Endothelial cell of umbilical vein (primary cell): ENCODE results near the gene SLC25A23. TPM values are rescaled to one million over a fixed set of nuclear protein-coding genes. Genes with fewer than 3 reads are reported as not detected.

Experiments used
- BruUV-seq: library from RNA; stranded (reverse); fragments of 400-500 nt; replicated peaks from 2 replicates; lab custom pipeline; 2021; lab: Mats Ljungman, UMichigan
- CTCF ChIA-PET: fragments of 300-600, 350-600 bp; sonication (Branson Sonifier 250); formaldehyde crosslinking; loops from one replicate; lab custom pipeline; 2021; ENCODE audit warnings: antibody characterized with exemption, inconsistent platforms; lab: Charles Lee
- POLR2A ChIA-PET: fragments of 300-600, 350-600 bp; sonication (Branson Sonifier 250); formaldehyde crosslinking; loops from one replicate; lab custom pipeline; 2021; ENCODE audit warnings: antibody characterized with exemption, inconsistent platforms; lab: Charles Lee
- DNase-seq: peaks from one replicate; pipeline ENCODE4 v3.0.0-alpha.2; 2011; ENCODE audit warnings: low read depth, low spot score
- FAIRE-seq: peaks from 2 replicates; lab custom pipeline; 2011; peaks lifted over from hg19 to GRCh38; lab: Jason Lieb, UNC
- H2AFZ ChIP-seq: 2 replicates; pipeline ENCODE4 v1.6.0; 2012; ENCODE audit warnings: low read depth, low read length, control low read depth, inconsistent platforms
- H3K27ac ChIP-seq: 2 replicates; pipeline ENCODE4 v1.5.1; 2011; ENCODE audit warnings: low read depth, mild to moderate bottlenecking, control low read depth, low read length, moderate library complexity; ENCODE audit not compliant: insufficient read depth
- H3K27me3 ChIP-seq, 2 experiments: 2 replicates each; pipeline versions ENCODE4 v1.6.0 to v1.6.1; 2011; ENCODE audit warnings: low read length in 2 of 2, mixed read lengths in 1 of 2; ENCODE audit not compliant: control insufficient read depth in 2 of 2, insufficient read depth in 2 of 2
- H3K36me3 ChIP-seq, 2 experiments: 2 replicates in 1 of 2; 3 replicates in 1 of 2; pipeline ENCODE4 v1.5.1; 2011; ENCODE audit warnings: low read length in 2 of 2, mild to moderate bottlenecking in 1 of 2, moderate library complexity in 1 of 2; ENCODE audit not compliant: control insufficient read depth in 2 of 2, insufficient read depth in 2 of 2; ENCODE audit errors: extremely low read depth in 1 of 2
- H3K4me1 ChIP-seq: 3 replicates; pipeline ENCODE4 v1.5.1; 2011; ENCODE audit warnings: mild to moderate bottlenecking, low read length; ENCODE audit not compliant: control insufficient read depth, insufficient read depth; ENCODE audit errors: extremely low read depth
- H3K4me2 ChIP-seq: 2 replicates; pipeline ENCODE4 v1.6.1; 2011; ENCODE audit warnings: low read length, control low read depth, mixed read lengths; ENCODE audit not compliant: insufficient read depth
- H3K4me3 ChIP-seq, 3 experiments: fragments of 200-600 bp in 1 of 3; sonication (generic), shearing (Covaris generic) in 1 of 3; replicated peaks in 1 of 3; 2 replicates each; pipeline ENCODE4 v1.5.1; 2011 to 2016; ENCODE audit warnings: control low read depth in 3 of 3, low read length in 3 of 3, mild to moderate bottlenecking in 2 of 3, inconsistent platforms in 1 of 3, low read depth in 1 of 3, moderate library complexity in 1 of 3; ENCODE audit not compliant: insufficient read depth in 1 of 3
- H3K79me2 ChIP-seq: 2 replicates; pipeline ENCODE4 v1.6.0; 2012; ENCODE audit warnings: low read length, inconsistent platforms; ENCODE audit not compliant: control insufficient read depth, insufficient read depth
- H3K9ac ChIP-seq: replicated peaks from 2 replicates; pipeline ENCODE3; 2011; ENCODE audit warnings: low read length, control low read depth; ENCODE audit not compliant: insufficient read depth; ENCODE audit errors: extremely low read depth
- H3K9me1 ChIP-seq: replicated peaks from 3 replicates; pipeline ENCODE4 v1.6.0; 2011; ENCODE audit warnings: mild to moderate bottlenecking, low read length; ENCODE audit not compliant: control insufficient read depth, insufficient read depth; ENCODE audit errors: extremely low read depth
- H3K9me3 ChIP-seq: replicated peaks from 2 replicates; pipeline ENCODE4 v1.5.1; 2012; ENCODE audit warnings: low read length, inconsistent platforms; ENCODE audit not compliant: control insufficient read depth, insufficient read depth
- H4K20me1 ChIP-seq: replicated peaks from 2 replicates; pipeline ENCODE3; 2011; ENCODE audit warnings: mild to moderate bottlenecking, low read length; ENCODE audit not compliant: control insufficient read depth, insufficient read depth; ENCODE audit errors: extremely low read depth
- CTCF ChIP-seq, 2 donors: IDR thresholded peaks; 1 replicate in 1 of 2; 2 replicates in 1 of 2; pipeline ENCODE4 v1.5.1; 2011; ENCODE audit warnings: low read length in 2 of 2, mild to moderate bottlenecking in 2 of 2, moderate library complexity in 2 of 2, control low read depth in 1 of 2, inconsistent platforms in 1 of 2, low read depth in 1 of 2; ENCODE audit not compliant: insufficient read depth in 1 of 2; ENCODE audit errors: extremely low read depth in 1 of 2
- EZH2 ChIP-seq: IDR thresholded peaks from 2 replicates; pipeline ENCODE4 v1.6.1; 2012; ENCODE audit warnings: borderline replicate concordance, low read depth, mild to moderate bottlenecking, moderate library complexity, low read length, inconsistent platforms; ENCODE audit not compliant: severe bottlenecking
- FOS ChIP-seq: IDR thresholded peaks from 2 replicates; pipeline ENCODE4 v1.6.1; 2011; ENCODE audit warnings: mild to moderate bottlenecking, low read length, moderate library complexity, borderline replicate concordance; ENCODE audit not compliant: insufficient read depth
- GATA2 ChIP-seq: IDR thresholded peaks from 2 replicates; pipeline ENCODE4 v1.7.0; 2011; ENCODE audit warnings: low read depth, mild to moderate bottlenecking, moderate library complexity, mixed read lengths, low read length; ENCODE audit not compliant: insufficient read length, insufficient read depth
- JUN ChIP-seq: IDR thresholded peaks from 2 replicates; pipeline ENCODE4 v1.6.1; 2011; ENCODE audit warnings: borderline replicate concordance, low read depth; ENCODE audit not compliant: insufficient read length, insufficient read depth
- MYC ChIP-seq: IDR thresholded peaks from one replicate; pipeline ENCODE4 v1.6.1; 2011; ENCODE audit warnings: mild to moderate bottlenecking, low read depth, low read length
- POLR2A ChIP-seq: IDR thresholded peaks from 2 replicates; pipeline ENCODE4 v1.6.1; 2012; ENCODE audit warnings: low read depth, mild to moderate bottlenecking, control low read depth, low read length
- POLR2AphosphoS5 ChIP-seq: IDR thresholded peaks from 2 replicates; pipeline ENCODE4 v1.6.1; 2012; ENCODE audit warnings: low read depth, mild to moderate bottlenecking, control low read depth, low read length, moderate library complexity; ENCODE audit not compliant: insufficient read depth
- dilution Hi-C: fragments of 300-500 bp; cut with MboI; formaldehyde crosslinking; loops from one replicate; pipeline ENCODE4 v1.15.0; 2019; ENCODE audit warnings: low sequenced_read_pairs; ENCODE audit not compliant: extremely low pct_ligation_motif_present
- intact Hi-C: fragments of 100-400 bp; cut with micrococcal nuclease; formaldehyde crosslinking; loops from one replicate; pipeline ENCODE4 v1.10.0; 2022
- microRNA-seq: library from miRNA; unstranded; fragments of <30 nt; microRNA quantifications from one replicate; pipeline ENCODE4 v1.2.0, GENCODE V29; 2021; ENCODE audit warnings: borderline number of aligned reads, borderline replicate concordance
- polyA plus RNA-seq, 4 experiments: library from polyadenylated mRNA; depleted of rRNA in 3 of 4; stranded (reverse) in 3 of 4; unstranded in 1 of 4; fragments of >200 nt; gene quantifications; 2 replicates each; pipeline versions ENCODE4 v1.2.1 to v1.2.3, GENCODE V29; 2011 to 2012; ENCODE audit warnings: missing spikeins in 1 of 4
- small RNA-seq: library from RNA; depleted of rRNA; stranded (forward); fragments of <200 nt; gene quantifications from one replicate; pipeline ENCODE3, GENCODE V24; 2012; ENCODE audit warnings: low replicate concordance, low read depth; ENCODE audit not compliant: insufficient read depth, insufficient read length
- total RNA-seq: library from RNA; stranded (reverse); gene quantifications from 2 replicates; pipeline ENCODE4 v1.2.3, GENCODE V29; 2021
- TF ChIP-seq, protein P1 (sequence below): IDR thresholded peaks from 2 replicates; pipeline ENCODE4 v1.6.1; 2011; ENCODE audit not compliant: insufficient read depth, insufficient read length

The SLC25A23 gene
- total and polyA plus RNA-seq, 2 donors (not counting 3 experiments of a cell fraction or from before 2014, with no cell fraction given) = 12.8 to 33.5 TPM

GRCh38 chr19:6392221-6393073 is 67.1 kb downstream of the SLC25A23 start:
- Histone ChIP-seq H3K79me2 (peaks cover 18% of the 10 kb centered on the region), H3K4me1 (peaks cover 7% of the 10 kb centered on the region), H3K9me3 (no peaks in the 10 kb centered on the region), H3K36me3 (peaks cover under 1 to 14% of the 10 kb centered on the region in 2 experiments), H3K9ac (peak overlapping the region; percentile 84), H3K4me3 (peak overlapping the region; percentile 42 to 77 (median 74)), H3K27ac (peak overlapping the region; percentile 77), H4K20me1 (no peaks in the 10 kb centered on the region), H3K9me1 (no peaks in the 10 kb centered on the region), H3K4me2 (peak overlapping the region; percentile 70), H2AFZ (peak overlapping the region; percentile 96), H3K27me3 (no peaks in the 10 kb centered on the region)
- DNase-seq (no peak), FAIRE-seq (no peak)
- dilution Hi-C loops (no loop called here), intact Hi-C loops (loop anchor here (1.0 to 2.0 kb wide), 3 partner anchors 19 to 470 kb away; no protein-coding TSS in a partner anchor)
- ChIA-PET POLR2A (no interaction called here), CTCF (interaction anchor here (1.2 kb wide), 1 partner anchor 14 kb away, joined by 3 read pairs; no protein-coding TSS in a partner anchor)
- TSS peak; percentile 64 for BruUV-seq
- TF ChIP-seq MYC (no peak), EZH2 (no peak), CTCF (IDR thresholded peaks at IDR 0.05; ENCODE audit: extremely low read depth in 1 of 2, insufficient read depth in 1 of 2, low read depth in 1 of 2, low read length in 2 of 2) (no peak), GATA2 (no peak), FOS (no peak), POLR2AphosphoS5 (no peak), POLR2A (no peak), JUN (no peak)
- TF ChIP-seq, protein P1, sequence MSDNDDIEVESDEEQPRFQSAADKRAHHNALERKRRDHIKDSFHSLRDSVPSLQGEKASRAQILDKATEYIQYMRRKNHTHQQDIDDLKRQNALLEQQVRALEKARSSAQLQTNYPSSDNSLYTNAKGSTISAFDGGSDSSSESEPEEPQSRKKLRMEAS = no peak

Small RNA genes lying within 50 kb of the gene (microRNA-seq; reads per million reads assigned to microRNA genes)
- gene MIR3940 (16.9 reads per million, percentile 33 among the genes with 10 or more reads in this experiment), gene MIR6790 (not detected)

Small RNA genes lying within 50 kb of the gene (small RNA-seq; reads per million reads assigned to genes)
- not detected for gene AC010503.2
- not detected for gene MIR6790

Other genes with a start within 250 kb of the SLC25A23 start
- 79.2 and 84.8 TPM in 2 replicates for gene MLLT1, start 179.8 kb downstream of the SLC25A23 start, total RNA-seq
- gene MLLT1, start 179.8 kb downstream of the SLC25A23 start, polyA plus RNA-seq = 43.9 and 52.9 TPM in 2 replicates
- not detected in 2 replicates for gene ACER1, start 126.2 kb downstream of the SLC25A23 start, total RNA-seq
- gene ACER1, start 126.2 kb downstream of the SLC25A23 start, polyA plus RNA-seq = 0.04 TPM in 1 of 2 replicates, not detected in the other
- gene CLPP, start 98.3 kb downstream of the SLC25A23 start, total RNA-seq = 120 and 137 TPM in 2 replicates
- 314 and 533 TPM in 2 replicates for gene CLPP, start 98.3 kb downstream of the SLC25A23 start, polyA plus RNA-seq
- 48.8 and 50.4 TPM in 2 replicates for gene ALKBH7, start 87.0 kb downstream of the SLC25A23 start, total RNA-seq
- 59.4 and 83.2 TPM in 2 replicates for gene ALKBH7, start 87.0 kb downstream of the SLC25A23 start, polyA plus RNA-seq
- 1.0 and 1.2 TPM in 2 replicates for gene PSPN, start 83.9 kb downstream of the SLC25A23 start, total RNA-seq
- 0.73 and 0.84 TPM in 2 replicates for gene PSPN, start 83.9 kb downstream of the SLC25A23 start, polyA plus RNA-seq
- gene GTF2F1, start 66.6 kb downstream of the SLC25A23 start, total RNA-seq = 56.4 and 58.2 TPM in 2 replicates
- gene GTF2F1, start 66.6 kb downstream of the SLC25A23 start, polyA plus RNA-seq = 37.7 and 44.8 TPM in 2 replicates
- gene KHSRP, start 35.0 kb downstream of the SLC25A23 start, total RNA-seq = 367 and 372 TPM in 2 replicates
- gene KHSRP, start 35.0 kb downstream of the SLC25A23 start, polyA plus RNA-seq = 98.0 and 98.3 TPM in 2 replicates
- 0.39 TPM in 1 of 2 replicates, not detected in the other for gene SLC25A41, start 26.0 kb downstream of the SLC25A23 start, total RNA-seq
- 0.06 and 0.21 TPM in 2 replicates for gene SLC25A41, start 26.0 kb downstream of the SLC25A23 start, polyA plus RNA-seq
- not detected in 2 replicates for gene CRB3, start 4.5 kb upstream of the SLC25A23 start, total RNA-seq
- not detected in 2 replicates for gene CRB3, start 4.5 kb upstream of the SLC25A23 start, polyA plus RNA-seq
- not detected in 2 replicates for gene DENND1C, start 22.0 kb upstream of the SLC25A23 start, total RNA-seq
- gene DENND1C, start 22.0 kb upstream of the SLC25A23 start, polyA plus RNA-seq = not detected in 2 replicates
- not detected in 2 replicates for gene TUBB4A, start 42.5 kb upstream of the SLC25A23 start, total RNA-seq
- not detected in 2 replicates for gene TUBB4A, start 42.5 kb upstream of the SLC25A23 start, polyA plus RNA-seq
- 0.53 and 0.72 TPM in 2 replicates for gene TNFSF9, start 71.2 kb upstream of the SLC25A23 start, total RNA-seq
- 0.52 and 0.88 TPM in 2 replicates for gene TNFSF9, start 71.2 kb upstream of the SLC25A23 start, polyA plus RNA-seq
- not detected in 2 replicates for gene CD70, start 131.4 kb upstream of the SLC25A23 start, total RNA-seq
- 0.10 TPM in 1 of 2 replicates, not detected in the other for gene CD70, start 131.4 kb upstream of the SLC25A23 start, polyA plus RNA-seq
- gene TNFSF14, start 210.4 kb upstream of the SLC25A23 start, total RNA-seq = not detected in 2 replicates
- not detected in 2 replicates for gene TNFSF14, start 210.4 kb upstream of the SLC25A23 start, polyA plus RNA-seq